Esophagus squamous epithelium (tissue), 4 donors: Measurements from ENCODE around the gene YEATS2.
"Not testable (repeated sequence)": the region's sequence is repeated elsewhere in the genome, so short reads cannot be mapped to it uniquely, and the experiment has no call there.

Experiments
- CTCF ChIP-seq, 6 experiments: fragments of 450-650 bp in 4 of 6; fragments of 200-600 bp in 2 of 6; sonication (generic) in 2 of 6; IDR thresholded peaks; one replicate each; pipeline ENCODE4 v1.5.1; 2016 to 2019; ENCODE audit warnings: antibody characterized with exemption in 6 of 6, mild to moderate bottlenecking in 4 of 6, moderate library complexity in 4 of 6
- POLR2A ChIP-seq, 4 donors: fragments of 450-650 bp; IDR thresholded peaks; one replicate each; pipeline ENCODE4 v1.6.1; 2017; ENCODE audit warnings: antibody characterized with exemption in 4 of 4, mild to moderate bottlenecking in 4 of 4, moderate library complexity in 3 of 4

DNA sequence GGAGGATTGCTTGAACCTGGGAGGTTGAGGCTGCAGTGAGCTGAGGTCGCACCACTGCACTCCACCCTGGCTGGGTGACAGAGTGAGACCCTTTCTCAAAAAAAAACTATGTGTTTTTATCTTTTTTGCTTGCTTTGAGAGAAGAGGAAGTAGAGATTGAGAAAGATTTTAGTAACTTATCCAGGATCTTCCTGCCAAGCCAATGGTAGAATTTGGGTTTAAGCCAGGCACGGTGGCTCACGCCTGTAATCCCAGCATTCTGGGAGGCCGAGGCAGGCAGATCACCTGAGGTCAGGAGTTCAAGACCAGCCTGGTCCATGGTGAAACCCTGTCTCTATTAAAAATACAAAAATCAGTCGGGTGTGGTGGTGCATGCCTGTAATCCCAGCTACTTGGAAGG is 78.9 kb downstream of the YEATS2 start:
- TF ChIP-seq CTCF, POLR2A (IDR thresholded peaks at IDR 0.05): not testable (repeated sequence)
